Retinal pigment epithelial cell (primary cell): ENCODE results near the gene TPM2.

Source experiments
- DNase-seq: peaks from one replicate; pipeline ENCODE4 v3.0.0-alpha.2; 2010; ENCODE audit warnings: low read depth
- H3K4me3 ChIP-seq: 2 replicates; pipeline ENCODE4 v1.5.1; 2011; ENCODE audit warnings: mild to moderate bottlenecking, low read length, control low read depth, moderate library complexity
- TF ChIP-seq, protein P1 (sequence below): conservative IDR thresholded peaks from 2 replicates; pipeline ENCODE4 v1.5.1; 2011; ENCODE audit warnings: low read depth, low read length, control low read depth, inconsistent platforms

TPM2 gene

DNA sequence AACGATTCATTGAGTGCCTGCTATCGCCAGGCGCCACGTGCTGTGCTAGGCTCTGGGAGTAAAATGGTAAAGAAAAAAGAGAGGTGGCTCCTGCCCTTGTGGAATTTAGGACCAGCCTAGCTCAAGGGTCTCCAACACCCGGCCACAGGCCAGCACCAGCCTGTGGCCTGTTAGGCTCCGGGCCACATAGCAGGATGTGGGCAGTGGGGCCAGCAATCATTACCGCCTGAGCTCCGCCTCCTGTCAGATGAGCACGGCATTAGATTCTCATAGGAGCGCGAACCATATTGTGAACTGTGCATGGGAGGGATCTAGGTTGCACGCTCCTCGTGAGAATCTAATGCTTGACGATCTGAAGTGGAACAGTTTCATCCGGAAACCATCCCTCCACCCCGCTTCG lies 33.4 kb downstream of the TPM2 start:
- DNase-seq = no peak
- no peak overlapping the region for H3K4me3 ChIP-seq
- TF ChIP-seq, protein P1, sequence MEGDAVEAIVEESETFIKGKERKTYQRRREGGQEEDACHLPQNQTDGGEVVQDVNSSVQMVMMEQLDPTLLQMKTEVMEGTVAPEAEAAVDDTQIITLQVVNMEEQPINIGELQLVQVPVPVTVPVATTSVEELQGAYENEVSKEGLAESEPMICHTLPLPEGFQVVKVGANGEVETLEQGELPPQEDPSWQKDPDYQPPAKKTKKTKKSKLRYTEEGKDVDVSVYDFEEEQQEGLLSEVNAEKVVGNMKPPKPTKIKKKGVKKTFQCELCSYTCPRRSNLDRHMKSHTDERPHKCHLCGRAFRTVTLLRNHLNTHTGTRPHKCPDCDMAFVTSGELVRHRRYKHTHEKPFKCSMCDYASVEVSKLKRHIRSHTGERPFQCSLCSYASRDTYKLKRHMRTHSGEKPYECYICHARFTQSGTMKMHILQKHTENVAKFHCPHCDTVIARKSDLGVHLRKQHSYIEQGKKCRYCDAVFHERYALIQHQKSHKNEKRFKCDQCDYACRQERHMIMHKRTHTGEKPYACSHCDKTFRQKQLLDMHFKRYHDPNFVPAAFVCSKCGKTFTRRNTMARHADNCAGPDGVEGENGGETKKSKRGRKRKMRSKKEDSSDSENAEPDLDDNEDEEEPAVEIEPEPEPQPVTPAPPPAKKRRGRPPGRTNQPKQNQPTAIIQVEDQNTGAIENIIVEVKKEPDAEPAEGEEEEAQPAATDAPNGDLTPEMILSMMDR = no peak

DNA sequence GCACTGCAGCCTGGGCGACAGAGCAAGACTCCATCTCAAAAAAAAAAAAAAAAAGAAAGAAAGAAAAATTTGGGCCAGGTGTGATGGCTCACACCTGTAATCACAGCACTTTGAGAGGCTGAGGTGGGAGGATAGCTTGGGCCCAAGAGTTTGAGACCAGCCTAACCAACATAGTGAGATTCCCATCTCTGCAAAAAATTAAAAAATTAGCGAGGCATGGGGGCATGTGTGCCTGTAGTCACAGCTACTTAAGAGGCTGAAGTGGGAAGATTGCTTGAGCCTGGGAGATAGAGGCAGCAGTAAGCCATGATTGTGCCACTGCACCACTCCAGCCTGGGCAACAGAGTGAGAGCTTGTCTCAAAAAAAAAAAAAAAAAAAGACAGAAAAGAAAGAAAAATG lies 36.1 kb downstream of the TPM2 start:
- TF ChIP-seq, protein P1 = no peak
- no peak for DNase-seq
- no peak overlapping the region for H3K4me3 ChIP-seq

DNA sequence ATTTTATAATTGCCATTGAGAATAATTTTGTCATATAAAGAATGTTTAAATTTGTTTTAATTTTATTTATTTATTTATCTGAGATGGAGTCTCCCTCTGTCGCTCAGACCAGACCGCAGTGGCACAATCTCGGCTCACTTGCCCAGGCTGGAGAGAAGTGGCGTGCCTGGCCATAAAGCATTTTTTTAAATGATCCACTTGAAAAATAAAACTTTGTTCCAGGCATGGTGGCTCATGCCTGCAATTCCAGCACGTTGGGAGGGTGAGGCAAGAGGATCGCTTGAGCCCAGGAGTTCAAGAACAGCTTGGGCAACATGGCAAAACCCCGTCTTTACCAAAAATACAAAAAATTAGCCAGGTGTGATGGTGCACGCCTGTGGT lies 36.9 kb downstream of the TPM2 start:
- TF ChIP-seq, protein P1 = no peak
- no peak overlapping the region for H3K4me3 ChIP-seq
- DNase-seq = no peak

DNA sequence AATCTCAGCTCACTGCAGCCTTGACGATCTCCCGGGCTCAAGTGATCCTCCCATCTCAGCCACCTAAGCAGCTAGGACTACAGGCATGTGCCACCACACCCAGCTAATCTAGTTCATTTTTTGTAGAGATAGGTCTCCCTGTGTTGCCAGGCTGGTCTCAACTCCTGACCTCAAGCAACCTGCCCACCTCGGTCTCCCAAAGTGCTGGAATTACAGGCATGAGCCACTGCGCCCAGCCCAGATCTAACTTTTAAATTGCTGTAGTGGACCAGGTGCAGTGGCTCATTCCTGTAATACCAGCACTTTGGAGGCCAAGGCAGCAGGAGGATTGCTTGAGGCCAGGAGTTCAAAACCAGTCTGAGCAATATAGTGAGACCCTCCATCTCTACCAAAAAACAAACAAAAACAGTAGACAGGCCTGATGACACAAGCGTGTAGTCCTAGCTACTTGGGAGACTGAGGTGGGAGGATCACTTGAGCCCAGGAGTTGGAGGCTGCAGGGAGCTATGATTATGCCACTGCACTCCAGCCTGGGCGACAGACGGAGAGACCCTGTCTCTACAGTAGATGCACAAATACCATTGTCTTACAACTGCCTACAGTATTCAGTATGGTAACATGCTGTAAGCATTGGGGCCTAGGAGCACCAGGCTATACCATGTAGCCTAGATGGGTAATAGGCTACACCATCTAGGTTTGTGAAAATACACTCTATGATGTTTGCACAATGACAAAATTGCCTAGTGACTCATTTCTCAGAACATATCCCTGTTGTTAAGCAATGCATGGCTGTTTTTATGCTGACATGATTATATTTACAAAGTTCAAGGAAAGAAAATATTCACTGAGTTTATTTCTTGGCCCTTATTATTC lies 37.5 kb downstream of the TPM2 start:
- no peak for DNase-seq
- H3K4me3 ChIP-seq = no peak overlapping the region
- TF ChIP-seq, protein P1 = no peak

DNA sequence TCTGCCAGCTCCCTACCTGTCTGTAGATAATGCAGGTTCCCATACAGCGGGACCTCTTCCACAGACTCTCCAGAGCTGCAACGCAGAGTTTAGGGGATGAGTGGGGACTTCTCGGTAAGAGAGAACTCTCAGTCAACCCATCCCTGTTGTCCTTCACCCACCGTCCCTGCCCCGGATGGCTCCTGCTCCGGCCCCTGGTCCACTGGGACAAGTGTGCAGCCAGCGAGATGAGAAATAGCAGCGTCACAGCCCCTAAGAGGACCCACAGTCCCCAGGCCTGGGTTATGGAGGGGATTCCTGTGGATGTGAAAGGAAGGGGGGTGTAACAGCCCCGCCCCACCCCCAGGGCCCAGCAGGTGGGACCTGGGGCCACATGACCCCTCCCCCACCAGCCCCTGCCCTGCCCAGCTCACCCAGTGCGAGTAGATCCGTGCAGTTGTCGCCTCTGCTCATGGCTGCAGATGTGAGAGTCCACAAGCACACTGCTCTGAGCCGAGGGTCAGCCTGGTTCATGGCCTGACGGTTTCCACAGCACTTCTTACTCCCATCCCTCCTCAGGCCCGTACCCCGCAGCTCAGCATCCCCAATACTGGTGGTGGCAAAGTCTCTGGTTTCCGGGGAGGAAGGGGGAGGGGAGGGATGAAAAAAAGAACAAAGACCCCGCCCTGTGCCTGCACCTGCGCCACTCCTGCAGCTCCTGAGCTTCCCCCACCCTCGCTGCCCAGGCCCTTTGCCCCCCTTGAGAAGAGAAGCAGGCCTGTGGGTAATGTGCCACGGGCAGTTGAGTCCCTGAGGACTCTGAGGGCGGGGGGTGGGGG lies 39.2 kb downstream of the TPM2 start, which contains the start of gene SIT1:
SIT1 (minus strand) TSS at position 591 of the 818 bp plus-strand sequence; CDS start at position 513, 78 bp downstream.
- no peak for DNase-seq
- H3K4me3 ChIP-seq = no peak within 1 kb of the TSS
- TF ChIP-seq, protein P1 = no peak

DNA sequence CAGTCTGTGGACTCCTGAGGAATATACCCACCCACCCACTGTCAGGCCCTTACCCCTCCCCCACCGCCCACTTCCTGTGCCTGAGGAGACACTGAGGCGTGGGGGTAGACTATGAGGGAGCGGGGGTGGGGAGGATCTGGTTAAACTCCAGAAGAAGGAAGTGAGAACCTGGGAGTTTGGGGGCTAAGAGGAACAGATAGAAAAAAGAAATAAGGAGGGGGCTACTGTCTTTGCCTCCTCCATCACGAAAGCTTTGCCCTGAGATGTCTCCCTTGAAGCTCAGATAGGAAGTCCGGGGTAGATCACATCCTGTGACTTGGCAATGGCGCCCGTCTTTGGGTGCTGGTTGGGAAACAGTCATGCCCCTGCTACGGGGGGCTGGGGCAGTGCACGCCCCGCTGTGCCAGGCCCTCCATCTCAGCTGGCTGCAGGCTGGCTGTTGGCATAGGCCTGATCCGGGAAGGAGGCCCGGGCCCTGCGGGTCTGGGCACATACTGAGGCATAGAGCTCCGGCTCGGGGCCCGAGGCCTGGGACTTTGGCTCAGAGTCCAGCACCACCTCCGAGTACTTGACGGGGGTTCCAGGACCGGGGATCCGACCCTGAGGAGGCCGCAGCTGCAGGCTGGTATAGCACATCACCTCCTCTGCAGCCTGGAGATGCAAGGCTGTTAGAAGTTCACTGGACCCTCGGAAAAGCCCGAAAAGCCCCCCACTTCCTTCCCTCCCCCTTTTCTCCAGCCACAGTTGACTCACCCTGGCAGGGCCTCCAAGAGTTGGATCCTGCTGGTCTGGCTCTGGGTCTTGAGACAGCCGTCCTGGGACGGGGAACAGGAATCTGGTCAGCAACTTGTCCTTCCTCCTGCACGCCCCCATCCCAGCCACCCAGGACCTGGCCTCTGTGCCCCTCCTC lies 40.0 kb downstream of the TPM2 start:
- TF ChIP-seq, protein P1 = no peak

More for the DNA sequence above, 40.0 kb downstream of the TPM2 start:
- H3K4me3 ChIP-seq = no peak overlapping the region
- no peak for DNase-seq
